Erythroblast (primary cell): Measurements from ENCODE around the gene OSBPL5.

Experiments used
- GATA1 ChIP-seq: IDR thresholded peaks from 2 replicates; pipeline ENCODE4 v1.6.1; 2011; ENCODE audit warnings: low read depth, mild to moderate bottlenecking, control low read depth, low read length, moderate library complexity
- POLR2A ChIP-seq: IDR thresholded peaks from 2 replicates; pipeline ENCODE4 v1.6.1; 2011; ENCODE audit warnings: mild to moderate bottlenecking, low read length

- no peak for TF ChIP-seq POLR2A
- no peak for TF ChIP-seq GATA1
Observed at GRCh38 chr11:3134218-3134621, 30.9 kb downstream of the OSBPL5 start.
